CD4-positive, alpha-beta T cell treated with Interleukin-2 at 100 ng/mL for 4 hours (primary cell): Measurements from ENCODE around the gene PHLDB2.

ENCODE experiments used
- DNase-seq: peaks from one replicate; pipeline ENCODE4 v3.0.0-alpha.2; 2020; ENCODE audit warnings: low spot score

The PHLDB2 gene

DNA sequence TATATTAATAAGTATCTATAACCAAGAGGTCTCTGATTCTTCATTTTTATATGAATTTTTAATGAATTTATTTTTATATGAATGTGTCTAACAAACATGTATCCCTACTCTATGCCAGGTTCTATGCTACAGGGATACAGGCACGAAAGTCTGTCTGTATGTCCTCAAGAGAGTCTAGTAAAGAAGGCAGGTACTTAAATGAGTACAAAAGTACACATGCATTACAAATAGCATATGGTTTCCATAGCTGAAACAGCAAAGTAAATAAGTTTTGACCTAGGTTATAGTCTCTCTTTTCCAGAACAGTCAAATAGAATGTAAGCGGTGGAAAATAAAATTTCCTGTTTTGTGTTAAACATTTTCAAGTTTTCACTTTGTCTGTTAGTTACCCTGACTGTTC lies 106.4 kb downstream of the PHLDB2 start:
- DNase-seq = no peak

DNA sequence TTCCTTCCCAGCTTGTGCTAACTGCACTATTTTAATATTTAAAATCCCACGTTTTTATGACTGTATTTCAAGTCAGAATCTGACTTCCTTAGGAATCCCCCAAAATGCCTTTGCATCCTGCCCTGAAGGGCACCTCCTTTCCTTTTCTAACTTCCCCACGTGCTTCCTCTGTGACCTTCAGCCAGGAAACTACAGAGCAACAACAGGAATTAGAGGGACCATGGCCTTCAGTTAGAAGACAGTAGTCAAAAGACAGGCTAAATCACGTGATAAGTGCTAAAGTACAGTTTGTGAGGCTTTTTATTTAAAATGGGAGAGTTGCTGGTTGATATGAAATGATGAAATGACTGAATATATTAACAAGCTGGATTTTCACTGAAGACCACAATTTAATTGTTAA lies 108.0 kb downstream of the PHLDB2 start:
- no peak for DNase-seq

- peak; percentile 86 for DNase-seq
These were observed 108.7 kb downstream of the PHLDB2 start for GRCh38 chr3:111967651-111968274.

DNA sequence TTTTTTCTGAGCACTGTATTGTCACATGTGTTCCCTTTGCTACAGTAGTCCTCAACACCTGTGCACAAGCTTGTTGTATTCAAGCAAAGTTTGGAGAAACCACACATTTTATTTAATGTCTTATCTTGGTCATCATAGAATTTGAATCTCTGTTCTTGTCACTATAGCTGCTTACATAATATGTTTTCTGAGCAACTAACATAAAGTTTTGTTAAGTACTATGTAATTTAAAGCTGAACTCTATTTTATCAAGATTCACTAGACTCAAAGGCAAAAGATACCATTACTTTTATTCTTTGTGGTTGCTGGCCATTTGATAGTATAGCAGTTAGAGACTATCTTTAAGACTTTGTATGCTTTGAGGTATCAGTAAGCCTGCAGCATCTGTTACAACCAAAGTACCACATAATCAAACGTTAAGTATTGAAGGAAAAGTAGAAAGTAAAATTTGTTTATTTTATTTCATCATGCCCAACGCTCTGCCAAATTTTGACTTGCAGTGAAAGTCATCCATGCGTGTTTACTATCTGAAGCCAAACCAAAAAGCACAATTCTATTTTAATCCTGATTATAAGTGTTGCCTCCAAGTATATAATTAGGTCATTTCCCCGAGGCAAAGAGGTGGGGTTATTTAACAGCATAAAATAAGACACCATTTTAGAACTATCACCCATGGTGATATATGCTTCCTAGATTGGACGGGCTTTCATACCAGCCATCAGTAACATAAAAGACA lies 109.4 kb downstream of the PHLDB2 start:
- no peak for DNase-seq

DNA sequence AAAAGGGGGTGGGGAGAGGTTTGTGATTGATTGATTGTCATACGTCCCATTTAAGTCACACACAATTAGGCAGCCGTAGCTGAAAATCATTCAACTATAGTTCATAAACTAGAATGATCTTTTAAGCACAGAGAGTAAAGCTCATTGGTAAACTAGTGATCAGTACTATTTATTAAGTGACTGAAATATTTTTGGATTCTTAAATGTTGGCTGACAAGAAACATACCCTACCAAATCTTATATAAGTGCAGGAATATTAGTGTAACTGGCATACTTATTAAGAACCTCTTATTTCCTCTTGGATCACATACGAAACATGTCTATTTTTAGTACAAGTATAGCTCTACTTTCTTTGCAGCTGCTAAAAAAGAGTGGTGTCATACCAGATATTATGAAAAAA lies 111.3 kb downstream of the PHLDB2 start:
- DNase-seq = no peak

DNA sequence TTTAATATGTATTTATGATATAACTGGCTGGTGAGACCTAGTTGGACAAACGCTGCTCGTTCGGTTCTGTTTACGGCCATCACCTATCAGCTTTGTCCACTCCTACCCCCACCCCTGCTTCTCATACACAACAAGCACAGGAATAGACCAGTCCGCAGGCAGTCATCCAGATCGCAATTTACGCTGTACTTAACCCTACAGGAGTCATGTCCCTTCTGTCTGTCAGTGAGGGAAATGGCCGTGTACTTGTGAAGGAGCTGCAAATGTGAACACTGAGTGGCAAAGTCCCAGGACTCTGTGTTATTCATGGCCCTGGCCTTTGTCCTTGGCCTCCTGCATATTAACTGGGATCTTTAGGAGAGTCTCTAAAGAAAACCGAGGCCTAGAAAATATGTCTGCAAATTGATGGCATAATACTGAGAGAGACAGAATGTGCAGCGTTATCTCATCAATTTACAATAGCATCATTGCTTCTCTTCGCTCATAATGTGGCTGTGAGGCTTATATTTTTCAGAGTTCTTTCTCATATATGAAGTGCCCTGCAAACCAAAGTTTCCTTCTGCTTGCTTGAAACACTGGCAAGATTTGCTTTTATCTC lies 112.6 kb downstream of the PHLDB2 start:
- no peak for DNase-seq

DNA sequence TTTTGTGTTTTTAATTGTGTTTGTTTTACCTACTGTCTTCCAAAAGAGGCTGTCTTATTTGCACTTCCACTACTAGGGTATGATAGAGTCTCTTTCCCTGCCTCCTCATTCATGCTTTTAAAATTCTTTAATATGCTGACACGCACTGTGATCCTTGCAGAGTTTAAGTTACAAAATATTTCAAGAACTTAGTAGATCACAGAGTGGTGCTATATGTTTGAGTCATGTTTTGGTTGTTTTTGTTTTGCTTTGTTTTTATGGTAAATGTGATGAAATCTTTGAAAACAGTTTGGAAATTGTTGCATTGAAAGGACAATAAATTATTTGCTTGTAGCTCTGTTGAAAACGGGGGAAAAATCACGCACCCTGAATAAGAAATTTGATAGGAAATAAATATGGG lies 113.8 kb downstream of the PHLDB2 start:
- no peak for DNase-seq

GRCh38 chr3:111975131-111975530 lies 116.1 kb downstream of the PHLDB2 start:
- no peak for DNase-seq

DNA sequence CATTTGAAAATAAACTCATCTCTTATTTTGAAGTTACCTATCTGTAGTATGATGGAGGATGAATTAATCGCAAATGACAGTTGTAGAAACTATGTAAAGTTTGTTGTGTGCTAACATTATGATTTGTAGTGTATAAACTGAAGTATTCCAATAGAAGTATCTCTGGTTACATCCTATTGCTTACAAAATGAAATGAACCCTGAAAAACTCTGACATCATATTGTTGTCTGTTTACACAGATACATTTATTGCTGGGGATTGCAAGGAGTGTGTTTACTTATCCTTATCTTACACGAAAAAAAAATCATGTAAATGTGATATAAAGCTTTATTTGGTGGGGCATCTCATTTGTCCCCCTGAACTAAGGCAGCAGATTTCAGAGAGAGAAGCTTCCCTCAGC lies 117.2 kb downstream of the PHLDB2 start:
- no peak for DNase-seq

- DNase-seq = peak; percentile 97
These were observed 119.7 kb downstream of the PHLDB2 start, which contains the start of gene ABHD10 for GRCh38 chr3:111978583-111979433. TSS of gene ABHD10 (plus strand) at chr3:111979026. CDS start at chr3:111979062, 36 bp downstream.

DNA sequence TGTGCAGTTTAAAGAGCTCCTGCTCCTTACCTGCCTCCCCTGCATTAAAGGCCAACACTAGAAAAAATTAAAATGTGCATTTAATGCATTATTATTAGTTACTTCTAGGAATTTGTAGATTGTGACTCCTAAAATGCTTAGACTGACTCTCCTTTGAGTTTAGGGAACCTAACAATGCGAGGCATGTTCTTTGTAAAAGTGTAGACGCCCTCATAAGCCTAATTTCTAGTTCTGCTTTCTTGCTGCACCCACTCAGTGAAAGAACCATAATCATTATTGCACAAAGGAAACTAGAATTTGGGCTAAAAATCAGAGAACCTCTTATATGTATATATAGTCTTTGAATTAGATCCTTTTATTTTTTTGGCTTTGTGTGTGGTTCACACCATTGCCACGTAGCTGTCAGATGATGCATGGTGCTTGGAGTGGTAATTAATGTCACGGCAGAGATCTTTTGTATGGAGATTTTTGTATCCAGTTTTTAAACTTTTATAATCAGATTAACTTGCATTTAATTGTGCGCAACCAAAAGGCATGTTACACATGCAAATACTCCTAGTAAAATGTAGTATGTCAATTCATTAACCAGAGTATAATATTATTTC lies 120.5 kb downstream of the PHLDB2 start:
- DNase-seq = peak; percentile 6

DNA sequence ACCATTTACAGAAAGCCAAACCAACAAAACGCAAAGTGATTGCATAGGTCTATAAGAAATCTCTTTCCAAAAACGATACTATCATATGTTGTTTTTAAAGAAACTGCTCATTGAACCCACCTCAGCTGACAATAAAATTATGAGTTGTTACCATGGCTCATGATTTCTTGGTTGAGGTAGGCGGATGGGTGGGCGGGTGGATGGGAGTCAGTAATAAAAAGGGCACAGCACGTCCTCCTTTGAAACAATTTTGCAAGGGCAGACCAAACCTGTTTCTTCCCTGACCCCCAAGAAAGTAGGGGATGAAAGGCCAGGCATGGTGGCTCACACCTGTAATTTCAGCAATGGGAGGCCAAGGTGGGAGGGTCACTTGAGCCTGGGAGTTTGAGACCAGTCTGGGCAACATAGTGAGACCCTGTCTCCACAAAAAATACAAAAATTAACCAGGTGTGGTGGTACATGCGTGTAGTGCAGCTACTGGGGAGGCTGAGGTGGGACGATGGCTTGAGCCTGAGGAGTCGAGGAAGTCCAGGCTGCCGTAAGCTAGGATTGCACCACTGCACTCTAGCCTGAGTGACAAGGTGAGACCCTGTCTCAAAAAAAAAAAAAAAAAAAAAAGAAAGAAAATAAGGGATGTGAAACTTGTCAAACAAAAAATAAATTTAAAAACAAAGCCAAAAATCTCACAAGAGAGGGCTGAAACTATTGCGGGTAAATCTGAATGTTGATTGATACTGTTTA lies 121.8 kb downstream of the PHLDB2 start:
- DNase-seq = no peak

- DNase-seq = no peak
These were observed 122.3 kb downstream of the PHLDB2 start for GRCh38 chr3:111981457-111981763.

- DNase-seq = no peak
These were observed 125.7 kb downstream of the PHLDB2 start for GRCh38 chr3:111984636-111985298.

GRCh38 chr3:111986800-111987199 lies 127.7 kb downstream of the PHLDB2 start:
- DNase-seq = no peak

DNA sequence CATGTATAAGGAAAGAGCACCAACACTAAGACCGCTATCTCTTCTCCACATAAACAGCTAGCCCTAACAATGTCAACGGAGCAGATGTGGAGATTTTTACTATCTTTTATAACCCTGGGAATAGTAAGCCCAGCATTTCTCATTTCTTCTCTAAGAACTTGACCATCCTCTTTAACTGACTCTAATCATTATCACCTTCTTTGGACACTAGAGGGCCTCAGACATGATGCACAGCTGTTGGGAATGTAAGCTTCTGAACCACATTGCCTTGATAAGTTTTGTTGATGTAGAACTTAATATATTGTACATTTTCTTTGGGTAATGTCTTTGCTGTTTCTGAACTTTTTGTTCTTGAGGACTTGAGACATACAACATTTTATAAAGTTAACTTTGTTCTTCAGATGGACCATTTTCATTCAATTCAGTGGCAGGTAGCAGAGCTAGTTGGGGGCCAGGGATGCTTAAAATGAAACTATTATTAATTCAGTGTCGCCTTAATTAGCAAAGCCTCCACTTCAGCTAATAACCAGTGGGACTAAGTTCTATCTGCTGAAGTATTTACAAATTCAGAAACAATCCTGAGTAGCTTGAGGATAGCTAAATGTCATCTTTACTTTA lies 130.1 kb downstream of the PHLDB2 start:
- peak; percentile 60 for DNase-seq

DNA sequence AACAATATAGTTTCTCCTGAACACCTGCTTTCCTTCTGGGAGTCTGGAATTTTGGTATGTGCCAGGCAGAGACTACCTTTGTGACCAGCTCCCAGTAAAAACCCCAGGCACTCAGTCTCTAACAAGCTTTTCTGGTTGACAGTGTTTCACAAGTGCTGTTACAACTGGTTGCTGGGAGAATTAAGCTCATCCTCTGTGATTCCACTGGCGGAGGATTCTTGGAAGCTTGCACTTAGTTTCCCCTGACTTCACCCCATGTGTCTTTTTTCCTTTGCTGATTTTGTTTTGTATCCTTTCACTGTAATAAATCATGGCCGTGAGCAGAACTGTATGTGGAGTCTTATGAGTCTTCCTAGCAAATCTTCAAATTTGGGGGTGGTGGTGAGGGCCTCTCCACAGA lies 134.0 kb downstream of the PHLDB2 start:
- no peak for DNase-seq

- DNase-seq = no peak
These were observed 139.8 kb downstream of the PHLDB2 start, which contains the start of gene TAGLN3 for GRCh38 chr3:111998636-111999483. TSS of gene TAGLN3 (plus strand) at chr3:111998922. CDS start at chr3:111999423, 501 bp downstream.
